ENCODE data around the gene NFKB2.

DNA sequence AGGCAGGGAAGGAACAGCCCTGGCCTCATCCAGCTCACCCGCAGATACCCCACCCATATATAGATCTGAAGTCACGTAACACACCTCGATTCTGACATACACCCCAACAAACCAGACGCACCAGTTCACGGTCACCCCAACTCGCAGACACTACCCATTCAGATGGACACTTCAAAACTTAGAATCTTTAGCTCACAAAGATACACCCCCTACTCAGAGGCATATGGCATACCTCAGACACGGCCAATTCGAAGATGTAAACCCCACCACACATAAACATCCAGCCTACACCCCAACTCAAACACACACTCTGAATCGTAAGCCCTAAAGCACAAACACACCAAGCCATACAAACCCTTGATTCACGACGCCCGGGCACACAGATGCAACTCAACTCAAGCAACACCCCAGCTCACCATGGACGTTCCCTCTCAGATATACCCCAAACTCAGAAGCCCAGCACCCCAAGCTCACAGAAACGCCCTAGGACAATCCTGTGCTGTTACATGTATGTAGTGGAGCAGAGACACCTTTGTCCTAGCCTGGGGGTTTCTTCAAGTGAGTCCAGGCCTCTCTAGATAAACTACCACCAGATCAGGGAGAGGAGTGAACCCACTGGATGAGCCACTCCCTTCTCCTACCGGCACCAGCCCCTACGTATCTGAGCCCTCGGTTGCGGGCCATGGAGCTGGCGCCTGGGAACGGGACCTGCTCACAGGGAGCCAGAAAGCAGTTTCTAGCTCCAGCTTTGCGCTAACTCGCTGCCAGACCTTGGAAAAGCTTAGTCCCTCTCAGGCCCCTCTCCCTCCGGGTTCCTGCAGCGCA, 14.3 kb downstream of the NFKB2 start:
- TF ChIP-seq EZH2 (IDR thresholded peaks at IDR 0.05; ENCODE audit: insufficient read depth, poor library complexity, severe bottlenecking) (peak; percentile 59), EZH2phosphoT487 (IDR thresholded peaks at IDR 0.05; ENCODE audit: insufficient read depth, low read depth) (0 out of 2 replicates have a peak, but pooled peaks have one; percentile 39)
